Inflammatory macrophage treated with lipopolysaccharide for 1 hour (primary cell): ENCODE measurements around the gene GRB14.
A peak's percentile ranks its signal among the peaks of the same experiment; 100 is the strongest.

Experiments used
- DNase-seq, 2 donors: peaks; one replicate each; pipeline ENCODE4 v3.0.0-alpha.2; 2020 to 2022

Gene GRB14

GRCh38 chr2:164609790-164610189 is 11.5 kb downstream of the GRB14 start:
- DNase-seq: no peak

DNA sequence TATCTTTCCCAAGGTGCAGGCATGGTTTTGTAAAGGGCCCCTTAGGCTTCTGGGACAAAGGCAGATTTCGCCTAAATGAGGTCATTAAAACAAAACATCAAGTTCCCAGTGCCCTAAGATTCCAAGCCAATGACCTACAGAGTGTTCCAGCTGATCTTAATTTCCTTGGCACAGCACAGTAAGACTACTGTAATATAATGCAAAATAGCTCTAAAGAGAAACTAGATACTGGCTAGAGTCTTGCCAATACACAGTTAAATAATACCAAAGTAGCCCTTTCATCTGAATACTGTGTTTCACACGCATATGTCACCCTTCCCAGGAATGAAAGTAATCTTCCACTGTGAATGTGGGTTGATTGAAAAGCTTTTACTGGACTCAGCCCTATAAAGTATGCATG is 14.7 kb downstream of the GRB14 start:
- DNase-seq: no peak

GRCh38 chr2:164605295-164605694 is 16.0 kb downstream of the GRB14 start:
- DNase-seq: no peak

DNA sequence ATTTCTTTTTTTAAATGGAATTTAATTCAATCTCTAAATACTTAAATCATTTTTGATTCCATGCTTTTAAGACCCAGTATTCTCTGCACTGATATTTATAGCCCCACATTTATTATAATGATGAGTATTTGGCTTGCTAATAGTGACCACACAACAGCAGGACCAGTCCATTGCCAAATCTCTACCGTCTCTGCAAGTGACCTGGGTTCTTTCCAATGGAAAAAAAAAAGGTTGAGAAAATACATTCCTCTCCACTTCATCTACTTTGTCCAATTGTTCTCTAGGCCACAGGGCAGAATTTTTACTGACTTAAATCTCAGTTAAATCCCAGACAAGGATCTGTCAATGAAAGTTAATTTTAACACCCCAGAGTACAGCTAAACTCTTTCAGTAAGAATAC is 20.5 kb downstream of the GRB14 start:
- no peak for DNase-seq

GRCh38 chr2:164599954-164600589 is 21.2 kb downstream of the GRB14 start:
- DNase-seq: peak; percentile 58 to 88

DNA sequence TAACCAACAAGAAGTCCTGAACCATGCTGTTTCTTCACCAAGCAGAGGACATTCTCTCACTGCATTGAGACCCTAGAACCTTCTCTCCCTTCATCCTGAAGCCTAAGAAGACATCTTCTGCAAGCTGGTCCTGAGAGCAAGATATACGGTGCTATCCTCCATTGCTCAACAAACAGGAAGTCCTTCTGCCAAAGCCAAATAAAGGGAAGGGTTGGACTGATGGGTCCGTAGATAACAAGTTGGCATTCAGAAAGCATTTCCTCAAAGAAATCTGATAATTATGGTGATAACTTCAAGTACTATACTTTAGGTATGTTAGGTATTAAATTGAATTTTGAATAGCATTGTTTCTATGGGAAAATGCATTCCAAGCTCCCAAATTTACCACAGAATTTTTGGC is 23.3 kb downstream of the GRB14 start:
- peak; percentile 17 to 36 for DNase-seq

DNA sequence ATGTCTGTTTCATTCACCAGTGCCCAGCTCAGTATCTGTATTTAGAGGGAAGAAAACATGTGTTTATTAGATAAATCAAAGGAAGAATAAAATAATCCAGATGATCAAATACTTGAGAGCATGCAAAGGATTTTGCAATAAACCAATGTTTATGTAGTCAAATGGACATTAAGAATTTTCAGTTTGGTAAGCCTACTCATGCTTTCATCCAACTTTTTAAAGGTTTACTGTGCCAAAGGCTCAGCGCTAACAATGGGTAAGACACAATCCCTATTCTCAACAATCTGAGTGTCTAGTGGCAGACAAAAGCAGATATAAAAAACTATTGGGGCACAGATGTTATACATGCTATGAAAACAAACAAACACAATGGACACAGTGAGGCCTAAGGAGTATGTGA is 26.3 kb downstream of the GRB14 start:
- DNase-seq: no peak

DNA sequence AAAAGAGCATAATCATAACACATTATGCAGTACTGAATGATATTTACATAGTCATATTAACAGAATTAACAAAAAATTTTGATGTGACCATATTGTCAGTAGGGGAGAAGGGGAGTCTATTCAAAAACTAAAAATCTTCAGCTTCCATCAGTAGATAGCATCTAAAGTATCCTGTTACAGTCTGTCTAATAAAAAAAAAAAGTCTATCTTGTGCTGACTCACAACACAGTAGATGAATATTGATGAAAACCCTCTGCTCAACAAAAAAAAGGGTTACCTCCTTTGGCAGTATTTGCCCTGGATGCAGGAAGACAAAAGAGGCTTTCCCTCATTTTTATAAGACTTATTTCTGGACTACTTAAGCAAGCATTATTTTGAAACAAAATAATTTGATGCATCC is 27.3 kb downstream of the GRB14 start:
- DNase-seq: no peak

GRCh38 chr2:164593541-164593940 is 27.7 kb downstream of the GRB14 start:
- no peak for DNase-seq

DNA sequence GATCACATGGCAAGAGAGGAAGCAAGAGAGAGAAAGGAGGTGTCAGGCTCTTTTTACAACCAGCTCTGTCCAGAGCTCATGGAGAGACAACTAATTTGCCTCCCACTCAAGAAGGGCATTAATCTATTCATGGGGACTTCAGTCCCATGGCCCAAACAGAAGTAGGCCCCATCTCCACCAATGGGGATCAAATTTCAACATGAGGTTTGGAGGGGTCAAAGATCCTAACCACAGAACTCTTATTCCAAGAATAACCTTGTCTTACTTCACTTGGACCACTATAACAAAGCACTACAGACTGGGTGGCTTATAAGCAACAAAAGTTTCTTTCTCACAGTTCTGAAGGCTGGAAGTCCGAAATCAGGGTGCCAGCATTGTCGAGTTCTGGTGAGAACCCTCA is 31.8 kb downstream of the GRB14 start:
- DNase-seq: no peak

DNA sequence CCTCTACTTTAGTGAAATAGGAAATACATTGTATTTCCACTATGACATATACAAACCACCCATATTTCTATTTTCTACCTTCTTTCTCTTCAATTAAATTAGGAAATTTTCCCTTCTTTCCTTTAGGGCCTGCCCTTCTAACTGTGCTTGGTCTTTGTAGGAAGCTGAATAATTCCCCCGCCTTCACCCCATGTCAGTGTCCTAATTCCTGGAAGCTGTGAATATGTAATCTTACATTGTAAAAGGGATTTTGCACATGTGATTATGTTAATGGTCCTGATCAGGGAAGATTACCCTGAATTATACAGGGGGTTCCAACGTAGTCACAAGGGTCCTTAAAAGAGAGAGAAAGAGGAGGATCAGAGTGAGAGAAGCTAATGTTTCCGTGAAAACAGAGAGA is 40.2 kb downstream of the GRB14 start:
- DNase-seq: no peak

GRCh38 chr2:164574931-164575330 is 46.4 kb downstream of the GRB14 start:
- no peak for DNase-seq

GRCh38 chr2:164570475-164570874 is 50.8 kb downstream of the GRB14 start:
- no peak for DNase-seq

DNA sequence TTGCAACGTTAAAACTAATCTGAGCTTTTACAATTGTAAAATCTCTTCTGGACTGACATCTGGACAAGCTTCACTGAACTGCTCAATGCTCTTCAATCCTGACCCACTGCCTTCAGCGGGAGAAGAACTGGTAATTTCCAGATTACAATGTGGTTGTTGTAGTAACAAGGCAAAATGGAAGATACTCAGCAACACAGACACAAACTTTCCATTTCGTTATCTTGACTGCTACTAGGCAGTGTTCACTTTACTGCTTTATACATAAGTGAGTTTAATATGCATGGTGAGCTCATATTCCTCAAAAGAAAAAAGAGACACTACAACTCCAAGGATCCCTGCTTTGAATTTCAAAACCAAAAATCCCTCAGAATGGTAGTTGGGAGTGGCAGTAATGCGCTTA is 51.9 kb downstream of the GRB14 start:
- DNase-seq: no peak

DNA sequence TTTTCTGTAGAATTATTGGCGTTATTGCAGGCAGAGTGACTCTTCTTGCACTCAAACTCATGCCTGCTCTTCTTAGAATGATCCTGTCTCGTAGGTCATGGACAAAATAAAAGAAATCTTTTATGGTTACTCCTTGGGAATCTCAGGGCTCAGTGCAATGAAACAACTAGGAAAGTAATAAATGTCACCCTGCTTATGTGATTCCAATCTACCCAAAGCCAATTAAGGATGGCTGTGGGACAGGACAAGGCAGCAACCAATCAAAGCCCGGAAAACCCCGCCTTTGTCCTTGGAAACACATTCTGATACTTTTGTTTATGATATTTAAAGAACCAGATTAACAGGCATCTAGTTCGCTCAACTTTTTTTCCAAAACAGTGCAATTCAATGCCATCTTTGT is 53.0 kb downstream of the GRB14 start:
- no peak for DNase-seq

DNA sequence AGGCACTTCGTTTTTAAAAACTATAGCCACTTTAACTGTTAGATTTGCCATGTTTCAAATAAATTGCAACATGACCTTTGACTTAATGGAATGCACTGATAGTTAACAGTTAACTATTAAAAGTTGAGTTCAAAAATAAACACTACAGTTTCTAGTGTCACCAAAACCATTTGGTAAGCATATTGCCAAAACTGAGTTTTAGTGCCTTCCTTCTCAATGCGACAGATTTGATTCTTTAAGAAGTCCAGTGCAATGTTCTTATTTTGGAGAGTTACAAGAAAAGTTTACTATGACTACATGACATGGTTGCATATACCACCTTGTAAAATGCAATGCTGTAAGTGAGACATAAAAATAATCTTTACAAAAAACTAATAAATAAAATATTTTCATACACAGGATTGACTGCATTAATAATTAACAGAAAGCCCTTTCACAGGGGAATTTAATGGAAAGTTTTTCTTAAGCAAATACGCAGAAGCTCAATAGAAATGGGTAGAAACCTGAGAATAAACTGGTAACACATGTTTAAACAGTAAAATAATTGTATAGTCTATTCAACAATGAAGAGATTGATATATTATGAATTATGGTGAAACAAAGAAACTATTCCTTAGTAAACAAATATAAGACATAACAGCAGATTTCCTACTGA is 53.8 kb downstream of the GRB14 start:
- no peak for DNase-seq

- no peak for DNase-seq
Observed at GRCh38 chr2:164565359-164565758, 55.9 kb downstream of the GRB14 start.

DNA sequence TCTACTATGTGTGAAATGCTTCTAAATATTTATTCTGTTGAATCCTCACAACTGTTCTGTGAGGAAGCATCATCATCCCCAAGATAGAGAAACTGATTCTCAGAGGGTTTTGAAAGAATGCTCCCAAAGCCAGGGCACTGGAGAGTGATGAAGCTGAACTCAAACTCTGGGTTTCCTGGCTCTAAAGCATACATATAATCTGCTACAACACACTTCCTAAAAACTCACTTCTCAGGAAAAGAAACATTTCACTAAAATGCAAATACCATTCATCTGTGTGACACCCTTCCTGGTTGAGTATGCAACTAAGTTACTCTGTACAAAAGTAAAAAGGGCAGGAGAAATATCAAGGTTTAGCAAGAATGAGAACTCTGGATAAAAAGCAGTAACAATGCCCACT is 58.6 kb downstream of the GRB14 start:
- no peak for DNase-seq

GRCh38 chr2:164561991-164562390 is 59.3 kb downstream of the GRB14 start:
- no peak for DNase-seq

DNA sequence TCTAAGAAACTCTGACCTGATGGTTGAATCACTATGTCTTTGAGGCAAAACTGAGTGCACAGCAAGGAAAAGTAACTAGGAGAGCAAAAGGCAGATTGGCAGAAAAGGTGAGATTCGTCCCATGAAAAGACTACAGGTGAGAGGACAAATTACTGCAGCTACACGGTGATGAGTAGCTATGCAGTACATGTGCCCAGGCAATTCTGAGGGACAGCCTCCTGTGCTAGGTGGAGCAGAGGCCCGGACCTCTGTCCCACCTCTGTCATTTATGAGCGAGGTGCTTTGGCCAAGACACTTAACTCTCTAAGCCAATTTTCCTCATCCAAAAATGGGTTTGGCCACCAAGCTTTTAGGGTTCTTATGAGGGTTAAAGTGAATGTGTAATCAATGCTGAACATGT is 59.9 kb downstream of the GRB14 start:
- no peak for DNase-seq

DNA sequence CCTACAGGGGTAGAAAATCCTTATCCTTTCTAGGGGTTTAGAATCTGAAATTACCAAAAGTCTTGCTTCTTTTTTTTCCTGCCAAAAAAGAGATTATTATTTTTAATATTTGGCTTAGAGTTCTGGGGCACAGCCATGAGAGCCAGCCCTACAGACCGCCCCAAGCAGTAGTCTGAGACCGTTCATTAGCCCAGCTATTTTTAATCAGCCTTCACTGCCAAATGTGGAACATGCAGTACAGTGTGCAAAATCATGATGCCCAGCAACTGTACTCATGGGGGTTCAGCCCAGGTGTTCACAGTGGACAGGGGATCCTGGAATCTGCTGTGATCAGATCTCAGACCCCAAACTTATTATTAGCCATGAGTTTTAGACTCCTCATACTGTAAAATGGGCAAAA is 60.4 kb downstream of the GRB14 start:
- DNase-seq: no peak

DNA sequence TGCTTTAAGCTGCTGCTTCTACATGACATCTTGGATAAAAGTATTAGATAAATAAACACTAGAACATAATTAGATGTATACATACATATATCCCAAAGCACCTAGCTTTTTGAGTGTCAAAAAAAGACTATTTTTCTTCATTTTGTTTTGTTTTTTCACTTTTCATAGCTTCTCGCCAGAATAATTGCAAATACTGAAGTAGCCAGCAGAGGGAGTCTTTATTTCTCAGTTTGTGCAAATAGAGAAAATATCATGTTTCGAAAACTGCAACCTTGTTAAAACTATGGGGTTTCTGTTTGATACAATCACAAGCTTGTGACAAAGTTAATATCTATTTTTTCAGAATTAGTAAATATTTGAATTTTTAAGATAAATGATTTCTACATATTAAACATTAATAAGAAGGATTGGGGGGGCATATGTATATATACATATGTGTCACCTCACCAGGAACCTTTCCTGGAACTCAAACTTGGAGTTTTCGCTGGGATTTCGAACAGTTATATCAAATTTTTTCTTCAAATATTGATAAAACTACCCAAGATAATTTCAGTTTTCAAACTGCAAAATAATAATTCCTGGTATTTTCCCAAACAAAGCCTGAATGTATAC is 61.0 kb downstream of the GRB14 start:
- DNase-seq: peak; percentile 11 to 64

DNA sequence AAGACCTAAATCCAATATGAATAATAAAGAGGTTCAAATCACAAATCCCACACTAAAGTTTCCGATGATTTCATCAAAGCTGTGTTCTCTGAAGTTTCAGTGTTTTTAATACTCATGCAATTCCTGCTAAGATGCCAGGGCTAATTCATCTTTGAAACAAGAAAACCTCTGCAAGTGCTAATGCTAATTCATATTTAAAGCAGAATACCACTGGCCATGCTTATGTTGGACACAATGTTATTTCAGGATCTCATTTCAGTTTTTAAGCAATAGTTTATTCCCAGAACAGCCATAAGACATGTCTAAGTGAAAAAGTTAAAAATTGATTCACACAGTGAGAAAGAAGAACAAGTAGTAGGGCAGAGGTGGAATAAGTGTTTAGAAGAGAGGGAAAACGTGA is 62.8 kb downstream of the GRB14 start:
- no peak for DNase-seq

- no peak for DNase-seq
Observed at GRCh38 chr2:164554487-164554886, 66.8 kb downstream of the GRB14 start.

- DNase-seq: no peak
Observed at GRCh38 chr2:164551519-164551918, 69.8 kb downstream of the GRB14 start.
